K562 (cell line): Measurements from ENCODE around the gene CCP110. TPM values are rescaled to one million over a fixed set of nuclear protein-coding genes. Genes with fewer than 3 reads are reported as not detected.

Experiments used
- ATAC-seq: fragments of 200-7000 bp; cut with Tn5 transposase; 3 replicates; pipeline ENCODE4 v1.9.1; 2020; ENCODE audit warnings: moderate library complexity
- BruUV-seq: library from RNA; stranded (reverse); fragments of 400-500 nt; replicated peaks from 2 replicates; lab custom pipeline; 2021; lab: Mats Ljungman, UMichigan
- CTCF ChIA-PET: fragments of 300-600 bp; formaldehyde crosslinking; extraction: SDS; loops from one replicate; lab custom pipeline; 2021; ENCODE audit warnings: low intra/inter-chr PET ratio; lab: Yijun Ruan, JAX
- POLR2A ChIA-PET: fragments of 300-600, 350-650 bp; sonication (Branson Sonifier 250); formaldehyde crosslinking; extraction: SDS; loops from one replicate; lab custom pipeline; 2021; ENCODE audit warnings: antibody characterized with exemption, inconsistent platforms; lab: Yijun Ruan, JAX
- DNase-seq, 4 experiments: peaks; one replicate each; pipeline versions ENCODE4 v3.0.0 to v3.0.0-alpha.2; 2011 to 2018; ENCODE audit warnings: low spot score in 3 of 4, mixed read lengths in 3 of 4; ENCODE audit errors: extremely low read depth in 1 of 4
- FAIRE-seq: peaks from 2 replicates; lab custom pipeline; 2011; peaks lifted over from hg19 to GRCh38; lab: Jason Lieb, UNC
- H2AFZ ChIP-seq: 2 replicates; pipeline ENCODE4 v1.6.0; 2011; ENCODE audit warnings: low read depth, low read length, control low read depth, inconsistent platforms
- H3K27ac ChIP-seq: fragments of 200-600 bp; 3 replicates; pipeline ENCODE4 v1.8.0; 2011; ENCODE audit warnings: low read depth, mild to moderate bottlenecking, control low read depth, inconsistent platforms, low read length, moderate library complexity, mixed read lengths; ENCODE audit errors: extremely low read depth
- H3K27me3 ChIP-seq, 2 experiments: fragments of 300-600 bp in 1 of 2; 2 replicates in 1 of 2; 3 replicates in 1 of 2; pipeline versions ENCODE4 v1.6.0 to v1.8.0; 2011; ENCODE audit warnings: inconsistent platforms in 2 of 2, low read length in 2 of 2, mild to moderate bottlenecking in 1 of 2, mixed read lengths in 1 of 2, moderate library complexity in 1 of 2; ENCODE audit not compliant: control insufficient read depth in 2 of 2, insufficient read depth in 2 of 2
- H3K36me3 ChIP-seq: fragments of 300-600 bp; 3 replicates; pipeline ENCODE4 v1.8.0; 2011; ENCODE audit warnings: mild to moderate bottlenecking, low read length, inconsistent platforms; ENCODE audit not compliant: control insufficient read depth, insufficient read depth
- H3K4me1 ChIP-seq, 2 experiments: fragments of 200-600 bp in 1 of 2; replicated peaks in 1 of 2; 2 replicates in 1 of 2; 3 replicates in 1 of 2; pipeline versions ENCODE4 v1.5.1 to v1.8.0; 2011; ENCODE audit warnings: inconsistent platforms in 2 of 2, low read length in 2 of 2, mild to moderate bottlenecking in 1 of 2, mixed read lengths in 1 of 2, moderate library complexity in 1 of 2; ENCODE audit not compliant: control insufficient read depth in 2 of 2, insufficient read depth in 2 of 2
- H3K4me2 ChIP-seq: 2 replicates; pipeline ENCODE4 v1.6.1; 2011; ENCODE audit warnings: low read length, control low read depth, inconsistent platforms, mixed read lengths; ENCODE audit not compliant: insufficient read depth
- H3K4me3 ChIP-seq: fragments of 200-600 bp; sonication (generic), shearing (Covaris generic); 2 replicates; pipeline ENCODE4 v1.5.1; 2016; ENCODE audit warnings: control low read depth, inconsistent platforms
- H3K79me2 ChIP-seq: fragments of 200-600 bp; 3 replicates; pipeline ENCODE4 v1.8.0; 2011; ENCODE audit warnings: low read length, inconsistent platforms; ENCODE audit not compliant: control insufficient read depth, insufficient read depth
- H3K9ac ChIP-seq, 2 experiments: 2 replicates each; pipeline versions ENCODE4 v1.6.0 to v1.6.1; 2011; ENCODE audit warnings: low read depth in 2 of 2, low read length in 2 of 2, control low read depth in 1 of 2, inconsistent platforms in 1 of 2, mild to moderate bottlenecking in 1 of 2, mixed read lengths in 1 of 2; ENCODE audit not compliant: insufficient read depth in 1 of 2
- H3K9me1 ChIP-seq: one replicate; pipeline ENCODE4 v1.6.0; 2011; ENCODE audit warnings: inconsistent platforms, mild to moderate bottlenecking, low read length, moderate library complexity; ENCODE audit not compliant: control insufficient read depth, insufficient read depth
- H3K9me3 ChIP-seq: replicated peaks from 2 replicates; pipeline ENCODE4 v1.5.1; 2011; ENCODE audit warnings: low read depth, low read length, inconsistent platforms; ENCODE audit not compliant: control insufficient read depth, insufficient read depth
- H4K20me1 ChIP-seq: replicated peaks from 2 replicates; pipeline ENCODE4 v1.6.1; 2011; ENCODE audit warnings: low read length, inconsistent platforms, mixed read lengths; ENCODE audit not compliant: control insufficient read depth, insufficient read depth
- FOSL1 ChIP-seq: fragments of 200-800 bp; sonication (Bioruptor generic); conservative IDR thresholded peaks from 2 replicates; pipeline ENCODE4 v1.6.1; 2016; ENCODE audit warnings: missing genetic modification characterization, missing compliant biosample characterization
- HMG20A ChIP-seq: fragments of 450-650 bp; formaldehyde crosslinking; conservative IDR thresholded peaks from 2 replicates; pipeline ENCODE4 v1.4.0; 2020; ENCODE audit warnings: mild to moderate bottlenecking, mixed read lengths
- NCOA6 ChIP-seq: fragments of 450-650 bp; IDR thresholded peaks from 2 replicates; pipeline ENCODE4 v1.6.1; 2017; ENCODE audit warnings: mild to moderate bottlenecking
- SIN3A ChIP-seq, 2 experiments: fragments of 150-350 bp in 1 of 2; IDR thresholded peaks; 2 replicates each; pipeline ENCODE4 v1.6.1; 2011 to 2016; ENCODE audit warnings: borderline replicate concordance in 2 of 2, low read depth in 2 of 2, low read length in 2 of 2, mild to moderate bottlenecking in 2 of 2, moderate library complexity in 2 of 2; ENCODE audit not compliant: control insufficient read depth in 1 of 2
- ZBTB40 ChIP-seq, 2 experiments: fragments of 450-650 bp in 1 of 2; sonication (generic) in 1 of 2; formaldehyde crosslinking in 1 of 2; IDR thresholded peaks; 2 replicates each; pipeline versions ENCODE4 v1.7.1 to v1.9.0; 2016 to 2022; ENCODE audit warnings: inconsistent platforms in 1 of 2, mild to moderate bottlenecking in 1 of 2, missing genetic modification reagents in 1 of 2
- ZHX1 ChIP-seq: fragments of 150-350 bp; conservative IDR thresholded peaks from 2 replicates; pipeline ENCODE4 v1.6.1; 2014; ENCODE audit warnings: low read length
- ZNF197 ChIP-seq: fragments of 200-800 bp; sonication (Bioruptor generic); IDR thresholded peaks from 2 replicates; pipeline ENCODE4 v1.6.1; 2016; ENCODE audit warnings: low read depth, missing genetic modification characterization, missing compliant biosample characterization
- WGBS: fragments of 100-300 bp; shearing (Covaris generic); methylation state at CpG from one replicate; pipeline ENCODE4 v1.1.6; 2016; ENCODE audit warnings: low coverage, mixed read lengths; ENCODE audit not compliant: insufficient coverage; ENCODE audit errors: missing lambda C conversion rate; 5-methylcytosine and 5-hydroxymethylcytosine counted together
- in situ Hi-C: fragments of 300-500 bp; cut with MboI; formaldehyde crosslinking; loops from 4 replicates; pipeline ENCODE4 v1.15.0; 2018; ENCODE audit warnings: inconsistent platforms, mixed read lengths
- intact Hi-C: fragments of 100-400 bp; cut with micrococcal nuclease; formaldehyde crosslinking; loops from 2 replicates; pipeline ENCODE4 v1.14.2; 2022
- polyA plus RNA-seq, 8 experiments: library from polyadenylated mRNA; depleted of rRNA in 4 of 8; stranded (reverse) in 5 of 8; unstranded in 3 of 8; fragments of >200 nt; fragmentation: Nextera tagmentation in 2 of 8; fragmentation: Illumina TruSeq in 1 of 8; extraction: Ambion mirVana in 2 of 8; extraction: Trizol in 1 of 8; gene quantifications; 2 replicates each; pipeline versions ENCODE4 v1.2.1 to v1.2.3, GENCODE V29; 2011 to 2014; ENCODE audit warnings: inconsistent platforms in 1 of 8, missing spikeins in 1 of 8
- total RNA-seq, 7 experiments: library from RNA; depleted of rRNA in 6 of 7; stranded (reverse); fragments of >200 nt in 6 of 7; fragmentation: Illumina TruSeq in 2 of 7; extraction: Trizol in 2 of 7; gene quantifications; 2 replicates each; pipeline versions ENCODE4 v1.2.1 to v1.2.3, GENCODE V29; 2011 to 2021; ENCODE audit warnings: low replicate concordance in 1 of 7

Gene CCP110
- total and polyA plus RNA-seq, 9 of the 15 experiments (the other 6 are each of a cell fraction or from before 2014, with no cell fraction given), result 3.5 to 16.1 (median 12.1) TPM

- no TSS peak for BruUV-seq
- in situ Hi-C loops, result no loop called here
- DNase-seq (peak; percentile 85 to 96 (median 88)), FAIRE-seq (peak; percentile 87), ATAC-seq (peak; percentile 98)
- intact Hi-C loops, result no loop called here
- H3K4me3 ChIP-seq, result peak within 1 kb of the TSS; percentile 67
- no peaks in the 10 kb centered on the region for H4K20me1 ChIP-seq
- no peaks in the 10 kb centered on the region for H3K9me3 ChIP-seq
- peak within 1 kb of the TSS; percentile 96 for H2AFZ ChIP-seq
- peaks cover 18% of the 10 kb centered on the region; the same call in 2 of the 3 replicates for H3K36me3 ChIP-seq
- no peaks in the 10 kb centered on the region for H3K27me3 ChIP-seq
- H3K79me2 ChIP-seq, result no peaks in the 10 kb centered on the region; the same call in 2 of the 3 replicates
- WGBS, result 17% methylated on average over 38 of the region's 53 CpGs
- H3K4me2 ChIP-seq, result peak within 1 kb of the TSS; percentile 88
- ChIA-PET CTCF (no interaction called here), POLR2A (interaction anchor here (0.5 to 1.2 kb wide), 17 partner anchors 10 to 756 kb away, joined by 3 to 10 read pairs (median 3); partner anchors contain the start of gene GDE1)
- peaks cover 0 to 8% of the 10 kb centered on the region in 2 experiments; a peak in 3 of 5 replicates for H3K4me1 ChIP-seq
- peak within 1 kb of the TSS; percentile 90 to 95 for H3K9ac ChIP-seq
- H3K27ac ChIP-seq, result peak within 1 kb of the TSS; percentile 89
- H3K9me1 ChIP-seq, result no peaks in the 10 kb centered on the region
- TF ChIP-seq NCOA6 (no peak), ZNF197 (CRISPR knock-in tag) (peak; percentile 90), ZHX1 (peak; percentile 85; the same call in 1 of the 2 replicates), HMG20A (no peak), FOSL1 (tag) (peak; percentile 91), SIN3A (IDR thresholded peaks at IDR 0.05; ENCODE audit: borderline replicate concordance in 2 of 2, control insufficient read depth in 1 of 2, low read depth in 2 of 2, low read length in 2 of 2) (peak in 1 of 2 experiments; percentile 39; a peak in 1 of 4 replicates), ZBTB40 (IDR thresholded peaks at IDR 0.05) (0 out of 2 replicates have a peak, but pooled peaks have one; percentile 36), ZBTB40 (CRISPR knock-in tag; IDR thresholded peaks at IDR 0.05) (no peak)
Measured at GRCh38 chr16:19555186-19555937, 31.6 kb downstream of the CCP110 start, which contains the start of gene VPS35L. Gene VPS35L, plus strand, starts transcription at chr16:19555703. Its CDS starts 27 bp downstream, at chr16:19555730.
